SK-N-MC (cell line): Measurements from ENCODE around the gene TMCO6.

Experiments
- EZH2 ChIP-seq: fragments of 200-600 bp; sonication (generic); IDR thresholded peaks from one replicate; pipeline ENCODE4 v1.6.1; 2017; ENCODE audit warnings: antibody characterized with exemption
- POLR2AphosphoS5 ChIP-seq: IDR thresholded peaks from 2 replicates; pipeline ENCODE4 v1.6.1; 2012; ENCODE audit warnings: mild to moderate bottlenecking, low read depth, low read length, borderline replicate concordance

DNA sequence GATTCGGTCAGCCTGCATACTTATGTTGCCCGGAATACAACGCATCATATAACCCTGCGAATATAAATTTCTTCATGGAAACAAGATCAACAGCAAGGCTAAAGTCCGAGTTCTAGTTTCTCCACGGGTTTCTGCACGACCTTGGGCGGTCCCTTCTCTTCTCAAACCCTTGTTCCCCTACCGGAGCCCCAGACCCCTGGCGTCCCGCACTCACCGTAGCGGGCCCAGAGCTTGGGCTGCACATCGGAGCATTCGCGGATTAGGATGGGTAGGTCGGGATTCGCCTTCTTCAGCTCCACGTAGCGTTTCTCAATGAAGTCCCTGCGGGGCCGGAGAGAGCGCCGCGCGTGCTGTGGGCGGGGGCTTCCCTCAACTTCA, 7.8 kb downstream of the TMCO6 start:
- no peak for TF ChIP-seq EZH2
- TF ChIP-seq POLR2AphosphoS5: no peak
